ENCODE data around the gene AOC3. TPM values are rescaled to one million over a fixed set of nuclear protein-coding genes. Genes with fewer than 3 reads are reported as not detected.

AOC3 gene
- total and polyA plus RNA-seq, 2 of the 8 experiments (the other 6 are each of a cell fraction or from before 2014, with no cell fraction given): 2.5 to 2.7 TPM

GRCh38 chr17:42901535-42902229, 50.7 kb downstream of the AOC3 start (continued):
- TF ChIP-seq ATF3 (IDR thresholded peaks at IDR 0.05; ENCODE audit: insufficient read depth, low read depth, low read length) (no peak), MAFK (IDR thresholded peaks at IDR 0.05; ENCODE audit: low read depth, low read length) (no peak), CTBP2 (IDR thresholded peaks at IDR 0.05; ENCODE audit: borderline replicate concordance, insufficient read depth, insufficient read length, low read length) (no peak)

All from H1 (cell line).